Breast epithelium (tissue), 4 donors: ENCODE results near the gene ASXL2. TPM values are rescaled to one million over a fixed set of nuclear protein-coding genes. Genes with fewer than 3 reads are reported as not detected.

ENCODE experiments used
- DNase-seq, 2 donors: peaks; one replicate each; pipeline ENCODE4 v3.0.0-alpha.2; 2019; ENCODE audit warnings: low spot score in 2 of 2
- H3K27ac ChIP-seq, 2 donors: fragments of 200-600 bp; sonication (generic) in 1 of 2; one replicate each; pipeline ENCODE4 v1.5.1; 2016 to 2019; ENCODE audit warnings: mild to moderate bottlenecking in 1 of 2
- H3K27me3 ChIP-seq, 2 donors: fragments of 200-600 bp; sonication (generic) in 1 of 2; one replicate each; pipeline versions ENCODE4 v1.5.1 to v1.6.0; 2017 to 2019; ENCODE audit warnings: control low read depth in 1 of 2, mild to moderate bottlenecking in 1 of 2
- H3K36me3 ChIP-seq: fragments of 200-600 bp; one replicate; pipeline ENCODE4 v1.5.1; 2019
- H3K4me1 ChIP-seq, 2 donors: fragments of 200-600 bp; sonication (generic); one replicate each; pipeline ENCODE4 v1.5.1; 2016 to 2019; ENCODE audit warnings: control low read depth in 1 of 2
- H3K4me3 ChIP-seq, 3 donors: fragments of 200-600 bp; sonication (generic); 1 replicate in 2 of 3; 2 replicates in 1 of 3; pipeline ENCODE4 v1.5.1; 2016 to 2019; ENCODE audit warnings: mild to moderate bottlenecking in 3 of 3, moderate library complexity in 2 of 3
- H3K9me3 ChIP-seq, 2 donors: fragments of 200-600 bp; sonication (generic) in 1 of 2; one replicate each; pipeline ENCODE4 v1.5.1; 2016 to 2019; ENCODE audit warnings: control low read depth in 1 of 2
- CTCF ChIP-seq, 3 donors: fragments of 450-650 bp; IDR thresholded peaks; one replicate each; pipeline ENCODE4 v1.5.1; 2016 to 2017; ENCODE audit warnings: antibody characterized with exemption in 3 of 3, mild to moderate bottlenecking in 3 of 3, moderate library complexity in 3 of 3
- POLR2A ChIP-seq: fragments of 450-650 bp; IDR thresholded peaks from one replicate; pipeline ENCODE4 v1.6.1; 2016; ENCODE audit warnings: antibody characterized with exemption, mild to moderate bottlenecking, moderate library complexity
- POLR2AphosphoS5 ChIP-seq, 3 donors: sonication (generic); formaldehyde crosslinking; IDR thresholded peaks; one replicate each; pipeline ENCODE4 v1.6.1; 2017; ENCODE audit warnings: antibody characterized with exemption in 3 of 3
- intact Hi-C: fragments of 100-400 bp; cut with DNase I; formaldehyde crosslinking; loops from one replicate; pipeline ENCODE4 v1.15.1; 2023; ENCODE audit warnings: low total_unique reads
- total RNA-seq, 3 donors: library from RNA; depleted of rRNA; stranded (reverse); fragments of >200 nt; gene quantifications; one replicate each; pipeline ENCODE4 v1.1.0, GENCODE V29; 2016

ASXL2 gene
- total RNA-seq, 3 donors from 2014 or later: 16.4 to 18.2 (median 17.4) TPM

- no peak for TF ChIP-seq CTCF (IDR thresholded peaks at IDR 0.05)
- no peak for TF ChIP-seq POLR2A
- no peak for TF ChIP-seq POLR2AphosphoS5 (IDR thresholded peaks at IDR 0.05)
- no peaks in the 10 kb centered on the region for H3K36me3 ChIP-seq
- H3K4me3 ChIP-seq: no peak overlapping the region
- intact Hi-C loops: no loop called here
- DNase-seq: no peak
- no peaks in the 10 kb centered on the region for H3K9me3 ChIP-seq
- no peak overlapping the region for H3K27ac ChIP-seq
- no peaks in the 10 kb centered on the region for H3K27me3 ChIP-seq
- H3K4me1 ChIP-seq: no peaks in the 10 kb centered on the region
Measured at GRCh38 chr2:25817630-25818029, 60.7 kb downstream of the ASXL2 start.

- H3K9me3 ChIP-seq: no peaks in the 10 kb centered on the region
- TF ChIP-seq CTCF (IDR thresholded peaks at IDR 0.05): no peak
- TF ChIP-seq POLR2A: no peak
- no peak for TF ChIP-seq POLR2AphosphoS5 (IDR thresholded peaks at IDR 0.05)
- intact Hi-C loops: no loop called here
Measured at GRCh38 chr2:25817006-25817405, 61.3 kb downstream of the ASXL2 start.

GRCh38 chr2:25816249-25816648 lies 62.0 kb downstream of the ASXL2 start:
- no peaks in the 10 kb centered on the region for H3K4me1 ChIP-seq
- no peak for DNase-seq
- intact Hi-C loops: no loop called here
- H3K4me3 ChIP-seq: no peak overlapping the region
- TF ChIP-seq POLR2AphosphoS5 (IDR thresholded peaks at IDR 0.05) (no peak), CTCF (IDR thresholded peaks at IDR 0.05) (no peak), POLR2A (no peak)
- no peaks in the 10 kb centered on the region for H3K9me3 ChIP-seq
- H3K27ac ChIP-seq: no peak overlapping the region
- no peaks in the 10 kb centered on the region for H3K27me3 ChIP-seq
- no peaks in the 10 kb centered on the region for H3K36me3 ChIP-seq

More at GRCh38 chr2:25817006-25817405, 61.3 kb downstream of the ASXL2 start:
- Histone ChIP-seq H3K4me3 (no peak overlapping the region), H3K27me3 (no peaks in the 10 kb centered on the region), H3K4me1 (no peaks in the 10 kb centered on the region), H3K27ac (no peak overlapping the region), H3K36me3 (no peaks in the 10 kb centered on the region)
- no peak for DNase-seq

- no peak overlapping the region for H3K4me3 ChIP-seq
- H3K9me3 ChIP-seq: no peaks in the 10 kb centered on the region
- H3K27me3 ChIP-seq: no peaks in the 10 kb centered on the region
- H3K4me1 ChIP-seq: no peaks in the 10 kb centered on the region
- DNase-seq: no peak
- TF ChIP-seq POLR2A (no peak), CTCF (IDR thresholded peaks at IDR 0.05) (no peak), POLR2AphosphoS5 (IDR thresholded peaks at IDR 0.05) (no peak)
- no peak overlapping the region for H3K27ac ChIP-seq
- no peaks in the 10 kb centered on the region for H3K36me3 ChIP-seq
- intact Hi-C loops: no loop called here
Measured at GRCh38 chr2:25814681-25815080, 63.6 kb downstream of the ASXL2 start.

GRCh38 chr2:25810428-25810827 lies 67.9 kb downstream of the ASXL2 start:
- intact Hi-C loops: no loop called here
- TF ChIP-seq POLR2AphosphoS5 (IDR thresholded peaks at IDR 0.05): no peak
- no peak for TF ChIP-seq POLR2A
- no peak for TF ChIP-seq CTCF (IDR thresholded peaks at IDR 0.05)
- no peak for DNase-seq

More at GRCh38 chr2:25810428-25810827, 67.9 kb downstream of the ASXL2 start:
- Histone ChIP-seq H3K36me3 (no peaks in the 10 kb centered on the region), H3K4me1 (no peaks in the 10 kb centered on the region), H3K27me3 (no peaks in the 10 kb centered on the region), H3K4me3 (no peak overlapping the region), H3K27ac (no peak overlapping the region), H3K9me3 (no peaks in the 10 kb centered on the region)
